ENCODE results near the gene SLC16A8. TPM values are rescaled to one million over a fixed set of nuclear protein-coding genes. Genes with fewer than 3 reads are reported as not detected.

The SLC16A8 gene
- total and polyA plus RNA-seq, 2 of the 13 experiments (the other 11 are each of a cell fraction or from before 2014, with no cell fraction given): not detected

DNA sequence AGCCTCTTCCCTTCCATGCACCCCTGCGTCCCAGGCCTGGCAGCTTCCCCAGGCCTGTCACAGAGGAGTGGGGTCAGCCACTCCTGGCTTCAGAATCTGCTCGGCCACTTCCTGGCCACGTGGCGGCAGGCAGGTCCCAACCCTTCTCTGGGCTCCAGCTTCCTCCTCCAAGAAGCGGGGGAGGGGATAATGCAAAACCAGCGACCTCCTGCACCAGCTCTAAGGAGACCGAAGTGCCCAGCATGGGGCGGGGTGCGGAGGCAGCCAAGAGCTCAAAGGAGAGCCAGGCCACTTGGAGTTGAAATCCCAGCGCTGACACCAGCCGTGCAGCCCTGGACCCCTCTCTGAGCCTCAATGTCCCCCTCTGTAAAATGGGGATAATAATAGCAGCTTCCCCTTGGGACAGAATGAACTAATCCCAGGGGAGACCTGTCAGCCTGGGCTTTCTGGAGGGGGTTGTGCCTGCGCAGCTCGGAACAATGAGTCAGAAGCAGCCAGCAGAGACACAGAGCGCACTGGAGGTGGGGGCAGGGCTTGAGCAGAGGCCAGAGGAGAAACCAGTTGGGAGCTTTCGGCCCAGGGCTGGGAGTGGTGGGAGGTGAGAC is 49.6 kb downstream of the SLC16A8 start (continued):
- TF ChIP-seq, protein P1, sequence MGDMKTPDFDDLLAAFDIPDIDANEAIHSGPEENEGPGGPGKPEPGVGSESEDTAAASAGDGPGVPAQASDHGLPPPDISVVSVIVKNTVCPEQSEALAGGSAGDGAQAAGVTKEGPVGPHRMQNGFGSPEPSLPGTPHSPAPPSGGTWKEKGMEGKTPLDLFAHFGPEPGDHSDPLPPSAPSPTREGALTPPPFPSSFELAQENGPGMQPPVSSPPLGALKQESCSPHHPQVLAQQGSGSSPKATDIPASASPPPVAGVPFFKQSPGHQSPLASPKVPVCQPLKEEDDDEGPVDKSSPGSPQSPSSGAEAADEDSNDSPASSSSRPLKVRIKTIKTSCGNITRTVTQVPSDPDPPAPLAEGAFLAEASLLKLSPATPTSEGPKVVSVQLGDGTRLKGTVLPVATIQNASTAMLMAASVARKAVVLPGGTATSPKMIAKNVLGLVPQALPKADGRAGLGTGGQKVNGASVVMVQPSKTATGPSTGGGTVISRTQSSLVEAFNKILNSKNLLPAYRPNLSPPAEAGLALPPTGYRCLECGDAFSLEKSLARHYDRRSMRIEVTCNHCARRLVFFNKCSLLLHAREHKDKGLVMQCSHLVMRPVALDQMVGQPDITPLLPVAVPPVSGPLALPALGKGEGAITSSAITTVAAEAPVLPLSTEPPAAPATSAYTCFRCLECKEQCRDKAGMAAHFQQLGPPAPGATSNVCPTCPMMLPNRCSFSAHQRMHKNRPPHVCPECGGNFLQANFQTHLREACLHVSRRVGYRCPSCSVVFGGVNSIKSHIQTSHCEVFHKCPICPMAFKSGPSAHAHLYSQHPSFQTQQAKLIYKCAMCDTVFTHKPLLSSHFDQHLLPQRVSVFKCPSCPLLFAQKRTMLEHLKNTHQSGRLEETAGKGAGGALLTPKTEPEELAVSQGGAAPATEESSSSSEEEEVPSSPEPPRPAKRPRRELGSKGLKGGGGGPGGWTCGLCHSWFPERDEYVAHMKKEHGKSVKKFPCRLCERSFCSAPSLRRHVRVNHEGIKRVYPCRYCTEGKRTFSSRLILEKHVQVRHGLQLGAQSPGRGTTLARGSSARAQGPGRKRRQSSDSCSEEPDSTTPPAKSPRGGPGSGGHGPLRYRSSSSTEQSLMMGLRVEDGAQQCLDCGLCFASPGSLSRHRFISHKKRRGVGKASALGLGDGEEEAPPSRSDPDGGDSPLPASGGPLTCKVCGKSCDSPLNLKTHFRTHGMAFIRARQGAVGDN (CRISPR knock-in tag; IDR thresholded peaks at IDR 0.05): peak; percentile 82
- TF ChIP-seq ZBTB38 (CRISPR knock-in tag; IDR thresholded peaks at IDR 0.05) (0 out of 2 replicates have a peak, but pooled peaks have one; percentile 24), SPEN (CRISPR knock-in tag; IDR thresholded peaks at IDR 0.05; ENCODE audit: low read depth) (peak; percentile 18; the same call in 1 of the 2 replicates), ZMYM3 (CRISPR knock-in tag; IDR thresholded peaks at IDR 0.05) (peak; percentile 45), SRSF4 (IDR thresholded peaks at IDR 0.05; ENCODE audit: low read depth, low read length, poor library complexity, severe bottlenecking) (no peak), KDM2A (CRISPR knock-in tag; IDR thresholded peaks at IDR 0.05; ENCODE audit: borderline replicate concordance, low read depth) (no peak; the same call in 1 of the 2 replicates), ZNF292 (CRISPR knock-in tag; IDR thresholded peaks at IDR 0.05; ENCODE audit: borderline replicate concordance, low read depth) (peak; percentile 42; the same call in 1 of the 2 replicates), NCOA5 (CRISPR knock-in tag; IDR thresholded peaks at IDR 0.05) (no peak), ZKSCAN5 (CRISPR knock-in tag; IDR thresholded peaks at IDR 0.05) (no peak), SALL1 (CRISPR knock-in tag; IDR thresholded peaks at IDR 0.05) (peak; percentile 39), ZNF629 (CRISPR knock-in tag; conservative IDR thresholded peaks at IDR 0.05) (peak; percentile 90), ZNF281 (CRISPR knock-in tag; IDR thresholded peaks at IDR 0.05; ENCODE audit: borderline replicate concordance) (peak; percentile 56; the same call in 1 of the 2 replicates), ZNF484 (CRISPR knock-in tag; IDR thresholded peaks at IDR 0.05; ENCODE audit: borderline replicate concordance, low read depth) (no peak)
- TF ChIP-seq, protein P2, sequence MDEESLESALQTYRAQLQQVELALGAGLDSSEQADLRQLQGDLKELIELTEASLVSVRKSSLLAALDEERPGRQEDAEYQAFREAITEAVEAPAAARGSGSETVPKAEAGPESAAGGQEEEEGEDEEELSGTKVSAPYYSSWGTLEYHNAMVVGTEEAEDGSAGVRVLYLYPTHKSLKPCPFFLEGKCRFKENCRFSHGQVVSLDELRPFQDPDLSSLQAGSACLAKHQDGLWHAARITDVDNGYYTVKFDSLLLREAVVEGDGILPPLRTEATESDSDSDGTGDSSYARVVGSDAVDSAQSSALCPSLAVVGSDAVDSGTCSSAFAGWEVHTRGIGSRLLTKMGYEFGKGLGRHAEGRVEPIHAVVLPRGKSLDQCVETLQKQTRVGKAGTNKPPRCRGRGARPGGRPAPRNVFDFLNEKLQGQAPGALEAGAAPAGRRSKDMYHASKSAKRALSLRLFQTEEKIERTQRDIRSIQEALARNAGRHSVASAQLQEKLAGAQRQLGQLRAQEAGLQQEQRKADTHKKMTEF (CRISPR knock-in tag; IDR thresholded peaks at IDR 0.05): 0 out of 2 replicates have a peak, but pooled peaks have one; percentile 22
